ENCODE results near the gene AGER.

DNA sequence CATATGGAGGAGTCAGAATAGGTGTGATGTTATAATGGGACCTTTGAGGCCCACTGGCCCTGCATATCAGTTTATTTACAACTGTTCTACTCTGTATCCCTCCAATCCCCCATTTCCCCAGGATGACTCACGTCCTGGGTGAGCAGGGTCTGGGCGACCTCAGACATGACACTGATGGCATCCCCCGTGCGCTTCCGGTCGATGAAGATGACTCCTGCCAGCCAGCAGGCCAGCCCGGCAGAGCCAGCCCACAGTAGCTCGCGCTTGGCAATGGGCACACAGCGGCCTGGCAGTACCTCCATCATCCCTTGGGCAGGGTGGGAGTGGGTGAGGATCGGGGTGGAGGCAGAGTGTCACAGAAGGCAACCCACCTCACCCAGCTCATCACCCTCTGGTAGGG is 13.8 kb downstream of the AGER start:
- TF ChIP-seq, protein P1, sequence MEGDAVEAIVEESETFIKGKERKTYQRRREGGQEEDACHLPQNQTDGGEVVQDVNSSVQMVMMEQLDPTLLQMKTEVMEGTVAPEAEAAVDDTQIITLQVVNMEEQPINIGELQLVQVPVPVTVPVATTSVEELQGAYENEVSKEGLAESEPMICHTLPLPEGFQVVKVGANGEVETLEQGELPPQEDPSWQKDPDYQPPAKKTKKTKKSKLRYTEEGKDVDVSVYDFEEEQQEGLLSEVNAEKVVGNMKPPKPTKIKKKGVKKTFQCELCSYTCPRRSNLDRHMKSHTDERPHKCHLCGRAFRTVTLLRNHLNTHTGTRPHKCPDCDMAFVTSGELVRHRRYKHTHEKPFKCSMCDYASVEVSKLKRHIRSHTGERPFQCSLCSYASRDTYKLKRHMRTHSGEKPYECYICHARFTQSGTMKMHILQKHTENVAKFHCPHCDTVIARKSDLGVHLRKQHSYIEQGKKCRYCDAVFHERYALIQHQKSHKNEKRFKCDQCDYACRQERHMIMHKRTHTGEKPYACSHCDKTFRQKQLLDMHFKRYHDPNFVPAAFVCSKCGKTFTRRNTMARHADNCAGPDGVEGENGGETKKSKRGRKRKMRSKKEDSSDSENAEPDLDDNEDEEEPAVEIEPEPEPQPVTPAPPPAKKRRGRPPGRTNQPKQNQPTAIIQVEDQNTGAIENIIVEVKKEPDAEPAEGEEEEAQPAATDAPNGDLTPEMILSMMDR (conservative IDR thresholded peaks at IDR 0.05; ENCODE audit: low read length): no peak
- TF ChIP-seq EZH2phosphoT487 (IDR thresholded peaks at IDR 0.05; ENCODE audit: borderline replicate concordance): no peak

Data from Loucy (cell line).